ENCODE data around the gene CD44. TPM values are rescaled to one million over a fixed set of nuclear protein-coding genes. Genes with fewer than 3 reads are reported as not detected.
"Not testable (repeated sequence)": the region's sequence is repeated elsewhere in the genome, so short reads cannot be mapped to it uniquely, and the experiment has no call there.

The CD44 gene
- polyA plus RNA-seq, 1 experiment: 1,200 TPM

GRCh38 chr11:35107861-35108260 is 31.1 kb upstream of the CD44 start:
- no peak for TF ChIP-seq CTCF (IDR thresholded peaks at IDR 0.05; ENCODE audit: insufficient read depth, low read depth, low read length)
- no peak for DNase-seq (ENCODE audit: low read depth)
- ChIA-PET CTCF (interaction anchor here (0.7 kb wide), 1 partner anchor 73 kb away, joined by 3 read pairs; no protein-coding TSS in a partner anchor), POLR2A (no interaction called here)
- Histone ChIP-seq H3K27me3 (ENCODE audit: control insufficient read depth, insufficient read depth, low read length) (no peaks in the 10 kb centered on the region), H3K36me3 (ENCODE audit: control insufficient read depth, insufficient read depth, low read length) (no peaks in the 10 kb centered on the region), H3K4me3 (ENCODE audit: low read depth, low read length) (no peak overlapping the region)

GRCh38 chr11:35108336-35108735 is 30.6 kb upstream of the CD44 start:
- CTCF ChIA-PET, POLR2A ChIA-PET: not testable (repeated sequence)

GRCh38 chr11:35109041-35109440 is 29.9 kb upstream of the CD44 start:
- no peaks in the 10 kb centered on the region for H3K36me3 ChIP-seq (ENCODE audit: control insufficient read depth, insufficient read depth, low read length)
- no peak overlapping the region for H3K4me3 ChIP-seq (ENCODE audit: low read depth, low read length)
- CTCF ChIA-PET: interaction anchor here (0.9 kb wide), 1 partner anchor 21 kb away, joined by 3 read pairs; no protein-coding TSS in a partner anchor
- DNase-seq (ENCODE audit: low read depth): no peak
- POLR2A ChIA-PET: no interaction called here
- no peaks in the 10 kb centered on the region for H3K27me3 ChIP-seq (ENCODE audit: control insufficient read depth, insufficient read depth, low read length)
- no peak for TF ChIP-seq CTCF (IDR thresholded peaks at IDR 0.05; ENCODE audit: insufficient read depth, low read depth, low read length)

More at GRCh38 chr11:35108336-35108735, 30.6 kb upstream of the CD44 start:
- H3K36me3 ChIP-seq (ENCODE audit: control insufficient read depth, insufficient read depth, low read length); DNase-seq (ENCODE audit: low read depth); H3K4me3 ChIP-seq (ENCODE audit: low read depth, low read length); H3K27me3 ChIP-seq (ENCODE audit: control insufficient read depth, insufficient read depth, low read length): not testable (repeated sequence)

- TF ChIP-seq CTCF (IDR thresholded peaks at IDR 0.05; ENCODE audit: insufficient read depth, low read depth, low read length): no peak
- no peaks in the 10 kb centered on the region for H3K36me3 ChIP-seq (ENCODE audit: control insufficient read depth, insufficient read depth, low read length)
- ChIA-PET POLR2A (no interaction called here), CTCF (interaction anchor here (0.9 kb wide), 1 partner anchor 22 kb away, joined by 3 read pairs; no protein-coding TSS in a partner anchor)
- no peak for DNase-seq (ENCODE audit: low read depth)
- no peak overlapping the region for H3K4me3 ChIP-seq (ENCODE audit: low read depth, low read length)
- no peaks in the 10 kb centered on the region for H3K27me3 ChIP-seq (ENCODE audit: control insufficient read depth, insufficient read depth, low read length)
Observed at GRCh38 chr11:35109827-35110226, 29.1 kb upstream of the CD44 start.

GRCh38 chr11:35111161-35112055 is 27.6 kb upstream of the CD44 start:
- Histone ChIP-seq H3K27me3 (ENCODE audit: control insufficient read depth, insufficient read depth, low read length) (no peaks in the 10 kb centered on the region), H3K4me3 (ENCODE audit: low read depth, low read length) (no peak overlapping the region), H3K36me3 (ENCODE audit: control insufficient read depth, insufficient read depth, low read length) (no peaks in the 10 kb centered on the region)
- no peak for TF ChIP-seq CTCF (IDR thresholded peaks at IDR 0.05; ENCODE audit: insufficient read depth, low read depth, low read length)
- ChIA-PET POLR2A (no interaction called here), CTCF (interaction anchor here (1.2 kb wide), 1 partner anchor 10 kb away, joined by 3 read pairs; no protein-coding TSS in a partner anchor)
- peak; percentile 69 for DNase-seq (ENCODE audit: low read depth)
